GM23338 (cell line): ENCODE measurements around the gene CHST15.

Experiments used
- CREB1 ChIP-seq: fragments of 250-450 bp; sonication (Bioruptor Pico); IDR thresholded peaks from 2 replicates; pipeline ENCODE4 v1.5.0; 2020; ENCODE audit warnings: low read depth, mild to moderate bottlenecking, moderate library complexity
- EZH2 ChIP-seq: fragments of 200-600 bp; sonication (generic); IDR thresholded peaks from one replicate; pipeline ENCODE4 v1.8.0; 2017; ENCODE audit warnings: antibody characterized with exemption, mild to moderate bottlenecking, low read depth; ENCODE audit not compliant: unreplicated experiment
- EZH2phosphoT487 ChIP-seq: fragments of 200-600 bp; sonication (generic); IDR thresholded peaks from one replicate; pipeline ENCODE4 v1.8.1; 2018; ENCODE audit warnings: antibody characterized with exemption; ENCODE audit not compliant: unreplicated experiment
- JUNB ChIP-seq: IDR thresholded peaks from one replicate; pipeline ENCODE4 v1.6.1; 2016; ENCODE audit warnings: antibody characterized with exemption; ENCODE audit not compliant: unreplicated experiment
- POLR2AphosphoS5 ChIP-seq: IDR thresholded peaks from 2 replicates; pipeline ENCODE4 v1.6.1; 2016; ENCODE audit warnings: antibody characterized with exemption, low read depth
- ZNF114 ChIP-seq: fragments of 250-450 bp; sonication (Bioruptor Pico); IDR thresholded peaks from 2 replicates; pipeline ENCODE4 v1.5.0; 2020; ENCODE audit warnings: mild to moderate bottlenecking, moderate library complexity
- TF ChIP-seq, protein P1 (sequence below), 2 experiments: fragments of 200-600 bp in 1 of 2; sonication (generic) in 1 of 2; conservative IDR thresholded peaks; 2 replicates each; pipeline versions ENCODE4 v1.5.1 to v1.6.1; 2016 to 2017; ENCODE audit warnings: antibody characterized with exemption in 2 of 2, low read depth in 2 of 2, mild to moderate bottlenecking in 2 of 2, moderate library complexity in 1 of 2
- TF ChIP-seq, protein P2 (sequence below): IDR thresholded peaks from 2 replicates; pipeline ENCODE4 v1.6.1; 2016; ENCODE audit warnings: antibody characterized with exemption
- TF ChIP-seq, protein P3 (sequence below): IDR thresholded peaks from one replicate; pipeline ENCODE4 v1.6.1; 2018; ENCODE audit warnings: antibody characterized with exemption; ENCODE audit not compliant: unreplicated experiment

GRCh38 chr10:124045276-124045675 is 48.1 kb downstream of the CHST15 start:
- TF ChIP-seq ZNF114 (no peak), EZH2 (no peak), POLR2AphosphoS5 (no peak), CREB1 (CRISPR knock-in tag) (no peak), JUNB (no peak), EZH2phosphoT487 (no peak)
- TF ChIP-seq, protein P1, sequence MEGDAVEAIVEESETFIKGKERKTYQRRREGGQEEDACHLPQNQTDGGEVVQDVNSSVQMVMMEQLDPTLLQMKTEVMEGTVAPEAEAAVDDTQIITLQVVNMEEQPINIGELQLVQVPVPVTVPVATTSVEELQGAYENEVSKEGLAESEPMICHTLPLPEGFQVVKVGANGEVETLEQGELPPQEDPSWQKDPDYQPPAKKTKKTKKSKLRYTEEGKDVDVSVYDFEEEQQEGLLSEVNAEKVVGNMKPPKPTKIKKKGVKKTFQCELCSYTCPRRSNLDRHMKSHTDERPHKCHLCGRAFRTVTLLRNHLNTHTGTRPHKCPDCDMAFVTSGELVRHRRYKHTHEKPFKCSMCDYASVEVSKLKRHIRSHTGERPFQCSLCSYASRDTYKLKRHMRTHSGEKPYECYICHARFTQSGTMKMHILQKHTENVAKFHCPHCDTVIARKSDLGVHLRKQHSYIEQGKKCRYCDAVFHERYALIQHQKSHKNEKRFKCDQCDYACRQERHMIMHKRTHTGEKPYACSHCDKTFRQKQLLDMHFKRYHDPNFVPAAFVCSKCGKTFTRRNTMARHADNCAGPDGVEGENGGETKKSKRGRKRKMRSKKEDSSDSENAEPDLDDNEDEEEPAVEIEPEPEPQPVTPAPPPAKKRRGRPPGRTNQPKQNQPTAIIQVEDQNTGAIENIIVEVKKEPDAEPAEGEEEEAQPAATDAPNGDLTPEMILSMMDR (conservative IDR thresholded peaks at IDR 0.05; ENCODE audit: low read depth in 2 of 2) = no peak
- TF ChIP-seq, protein P2, sequence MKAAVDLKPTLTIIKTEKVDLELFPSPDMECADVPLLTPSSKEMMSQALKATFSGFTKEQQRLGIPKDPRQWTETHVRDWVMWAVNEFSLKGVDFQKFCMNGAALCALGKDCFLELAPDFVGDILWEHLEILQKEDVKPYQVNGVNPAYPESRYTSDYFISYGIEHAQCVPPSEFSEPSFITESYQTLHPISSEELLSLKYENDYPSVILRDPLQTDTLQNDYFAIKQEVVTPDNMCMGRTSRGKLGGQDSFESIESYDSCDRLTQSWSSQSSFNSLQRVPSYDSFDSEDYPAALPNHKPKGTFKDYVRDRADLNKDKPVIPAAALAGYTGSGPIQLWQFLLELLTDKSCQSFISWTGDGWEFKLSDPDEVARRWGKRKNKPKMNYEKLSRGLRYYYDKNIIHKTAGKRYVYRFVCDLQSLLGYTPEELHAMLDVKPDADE = no peak
- TF ChIP-seq, protein P3, sequence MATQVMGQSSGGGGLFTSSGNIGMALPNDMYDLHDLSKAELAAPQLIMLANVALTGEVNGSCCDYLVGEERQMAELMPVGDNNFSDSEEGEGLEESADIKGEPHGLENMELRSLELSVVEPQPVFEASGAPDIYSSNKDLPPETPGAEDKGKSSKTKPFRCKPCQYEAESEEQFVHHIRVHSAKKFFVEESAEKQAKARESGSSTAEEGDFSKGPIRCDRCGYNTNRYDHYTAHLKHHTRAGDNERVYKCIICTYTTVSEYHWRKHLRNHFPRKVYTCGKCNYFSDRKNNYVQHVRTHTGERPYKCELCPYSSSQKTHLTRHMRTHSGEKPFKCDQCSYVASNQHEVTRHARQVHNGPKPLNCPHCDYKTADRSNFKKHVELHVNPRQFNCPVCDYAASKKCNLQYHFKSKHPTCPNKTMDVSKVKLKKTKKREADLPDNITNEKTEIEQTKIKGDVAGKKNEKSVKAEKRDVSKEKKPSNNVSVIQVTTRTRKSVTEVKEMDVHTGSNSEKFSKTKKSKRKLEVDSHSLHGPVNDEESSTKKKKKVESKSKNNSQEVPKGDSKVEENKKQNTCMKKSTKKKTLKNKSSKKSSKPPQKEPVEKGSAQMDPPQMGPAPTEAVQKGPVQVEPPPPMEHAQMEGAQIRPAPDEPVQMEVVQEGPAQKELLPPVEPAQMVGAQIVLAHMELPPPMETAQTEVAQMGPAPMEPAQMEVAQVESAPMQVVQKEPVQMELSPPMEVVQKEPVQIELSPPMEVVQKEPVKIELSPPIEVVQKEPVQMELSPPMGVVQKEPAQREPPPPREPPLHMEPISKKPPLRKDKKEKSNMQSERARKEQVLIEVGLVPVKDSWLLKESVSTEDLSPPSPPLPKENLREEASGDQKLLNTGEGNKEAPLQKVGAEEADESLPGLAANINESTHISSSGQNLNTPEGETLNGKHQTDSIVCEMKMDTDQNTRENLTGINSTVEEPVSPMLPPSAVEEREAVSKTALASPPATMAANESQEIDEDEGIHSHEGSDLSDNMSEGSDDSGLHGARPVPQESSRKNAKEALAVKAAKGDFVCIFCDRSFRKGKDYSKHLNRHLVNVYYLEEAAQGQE = no peak
